GM10266 (cell line): ENCODE results near the gene SPX.

Source experiments
- DNase-seq: peaks from one replicate; pipeline ENCODE4 v3.0.0; 2012; ENCODE audit errors: extremely low spot score
- TF ChIP-seq, protein P1 (sequence below): IDR thresholded peaks from 2 replicates; pipeline ENCODE4 v1.5.1; 2012; ENCODE audit warnings: mild to moderate bottlenecking, low read depth; ENCODE audit not compliant: control insufficient read depth, insufficient read depth; ENCODE audit errors: missing control alignments

SPX gene

DNA sequence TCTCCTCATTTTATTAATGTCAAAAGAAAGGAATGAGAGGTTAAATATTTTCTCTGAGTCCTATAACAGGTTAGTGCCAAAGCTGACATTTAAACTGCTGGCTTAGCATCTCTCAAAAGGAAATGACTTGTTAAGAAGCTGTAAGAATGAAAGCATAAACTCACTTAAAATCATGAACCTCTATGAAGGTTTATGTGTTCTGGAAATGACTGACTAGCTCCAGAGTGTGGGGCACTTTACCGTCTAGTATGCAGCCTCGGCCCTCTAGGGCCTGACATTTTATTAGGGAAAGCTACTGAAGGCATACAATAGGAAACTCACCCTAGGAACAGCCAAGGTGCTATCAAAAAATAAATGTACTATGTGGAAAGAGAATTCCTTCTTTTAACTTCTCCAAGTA, 35.1 kb downstream of the SPX start:
- TF ChIP-seq, protein P1, sequence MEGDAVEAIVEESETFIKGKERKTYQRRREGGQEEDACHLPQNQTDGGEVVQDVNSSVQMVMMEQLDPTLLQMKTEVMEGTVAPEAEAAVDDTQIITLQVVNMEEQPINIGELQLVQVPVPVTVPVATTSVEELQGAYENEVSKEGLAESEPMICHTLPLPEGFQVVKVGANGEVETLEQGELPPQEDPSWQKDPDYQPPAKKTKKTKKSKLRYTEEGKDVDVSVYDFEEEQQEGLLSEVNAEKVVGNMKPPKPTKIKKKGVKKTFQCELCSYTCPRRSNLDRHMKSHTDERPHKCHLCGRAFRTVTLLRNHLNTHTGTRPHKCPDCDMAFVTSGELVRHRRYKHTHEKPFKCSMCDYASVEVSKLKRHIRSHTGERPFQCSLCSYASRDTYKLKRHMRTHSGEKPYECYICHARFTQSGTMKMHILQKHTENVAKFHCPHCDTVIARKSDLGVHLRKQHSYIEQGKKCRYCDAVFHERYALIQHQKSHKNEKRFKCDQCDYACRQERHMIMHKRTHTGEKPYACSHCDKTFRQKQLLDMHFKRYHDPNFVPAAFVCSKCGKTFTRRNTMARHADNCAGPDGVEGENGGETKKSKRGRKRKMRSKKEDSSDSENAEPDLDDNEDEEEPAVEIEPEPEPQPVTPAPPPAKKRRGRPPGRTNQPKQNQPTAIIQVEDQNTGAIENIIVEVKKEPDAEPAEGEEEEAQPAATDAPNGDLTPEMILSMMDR = no peak
- DNase-seq = no peak

DNA sequence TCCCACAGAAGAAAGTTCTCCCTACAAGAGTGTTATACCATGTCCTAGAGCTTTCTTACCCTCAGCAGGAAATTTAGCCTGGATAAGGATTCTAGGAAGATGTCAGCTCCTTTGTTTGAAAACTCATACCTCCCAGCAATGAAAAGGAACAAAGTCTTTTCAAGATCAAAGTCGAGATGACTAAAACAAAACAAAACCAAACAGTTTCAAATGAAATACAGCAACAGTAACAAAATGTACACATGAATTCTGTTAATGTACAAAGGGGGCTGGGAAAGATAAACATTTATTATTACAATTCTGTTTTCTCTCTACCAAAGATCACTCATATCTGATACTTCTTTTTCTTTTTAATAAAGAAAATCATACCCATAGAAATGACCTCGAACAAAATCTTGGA, 36.8 kb downstream of the SPX start:
- TF ChIP-seq, protein P1 = no peak
- DNase-seq = no peak

GRCh38 chr12:21566223-21566906, 40.3 kb downstream of the SPX start:
- TF ChIP-seq, protein P1 = no peak
- DNase-seq = no peak

- DNase-seq = no peak
- TF ChIP-seq, protein P1 = no peak
These were observed 40.9 kb downstream of the SPX start for GRCh38 chr12:21566907-21567394.

- TF ChIP-seq, protein P1 = no peak
- DNase-seq = no peak
These were observed 42.0 kb downstream of the SPX start for GRCh38 chr12:21568115-21568514.

- TF ChIP-seq, protein P1 = no peak
- DNase-seq = no peak
These were observed 45.0 kb downstream of the SPX start for GRCh38 chr12:21571046-21571445.

DNA sequence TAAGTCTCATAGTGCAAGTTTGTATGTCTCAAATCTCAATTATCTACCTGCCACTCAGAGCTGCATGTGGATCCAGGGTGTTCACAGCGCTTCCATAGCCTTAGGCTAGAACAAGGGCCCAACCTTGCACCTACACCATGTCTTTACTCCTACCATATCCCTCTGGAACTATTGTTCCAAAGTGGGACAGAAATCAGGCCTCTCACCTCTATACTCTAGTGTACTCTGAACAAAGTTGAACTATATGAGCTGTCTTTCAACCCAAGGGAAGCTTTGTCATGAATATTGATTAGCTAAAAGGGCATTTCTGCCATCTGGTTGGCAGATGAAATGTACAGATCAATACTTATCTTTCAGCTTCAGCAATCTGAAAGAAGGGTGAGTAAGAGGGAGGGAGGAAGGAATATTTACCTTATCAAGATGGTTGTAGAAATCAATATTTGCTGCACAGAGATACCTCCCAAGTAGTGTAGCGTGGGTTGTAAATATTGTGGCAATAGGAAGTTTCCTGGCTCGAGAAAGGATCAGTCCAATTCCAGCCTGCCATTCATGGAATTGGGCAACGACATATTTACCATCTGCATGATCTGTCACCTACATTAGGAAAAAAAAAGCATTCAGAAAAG, 47.8 kb downstream of the SPX start:
- DNase-seq = no peak
- TF ChIP-seq, protein P1 = no peak
